Motor neuron (in vitro differentiated cells): ENCODE results near the gene SLC25A17. TPM values are rescaled to one million over a fixed set of nuclear protein-coding genes. Genes with fewer than 3 reads are reported as not detected.
"Not testable (repeated sequence)": the region's sequence is repeated elsewhere in the genome, so short reads cannot be mapped to it uniquely, and the experiment has no call there.

Source experiments
- ATAC-seq, 8 experiments: fragments of 200-7000 bp; cut with Tn5 transposase; replicated peaks in 6 of 8; 2 replicates each; pipeline ENCODE4 v1.8.0; 2021; ENCODE audit warnings: mild to moderate bottlenecking in 8 of 8, moderate library complexity in 8 of 8
- H3K27ac ChIP-seq, 2 donors: fragments of 250-450 bp; sonication (Bioruptor Pico); 2 replicates each; pipeline ENCODE4 v1.9.0; 2021; ENCODE audit warnings: antibody characterized with exemption in 2 of 2, mild to moderate bottlenecking in 2 of 2, moderate library complexity in 1 of 2
- H3K4me1 ChIP-seq, 2 donors: fragments of 250-450 bp; sonication (Bioruptor Pico); replicated peaks in 1 of 2; 2 replicates each; pipeline ENCODE4 v1.6.1; 2021; ENCODE audit warnings: antibody characterized with exemption in 2 of 2, mild to moderate bottlenecking in 2 of 2, moderate library complexity in 1 of 2
- H3K4me3 ChIP-seq, 5 donors: fragments of 250-450 bp; sonication (Bioruptor Pico); 2 replicates each; pipeline ENCODE4 v1.9.0; 2021; ENCODE audit warnings: antibody characterized with exemption in 5 of 5, mild to moderate bottlenecking in 5 of 5, moderate library complexity in 4 of 5
- WGBS, 10 experiments: fragments of 450-650 bp; shearing (Covaris generic); methylation state at CpG; one replicate each; pipeline ENCODE4 v1.0.0; 2022; 5-methylcytosine and 5-hydroxymethylcytosine counted together
- in situ Hi-C, 9 experiments: fragments of 400-800 bp; cut with MboI; loops; one replicate each; pipeline ENCODE4 v1.15.0; 2021; ENCODE audit warnings: low sequenced_read_pairs in 9 of 9, low pct_unique_long_range_greater_than_20kb in 2 of 9; ENCODE audit not compliant: unreplicated experiment in 9 of 9
- total RNA-seq, 8 experiments: library from RNA; unstranded; fragments of 300-600 nt; gene quantifications; 2 replicates each; pipeline versions ENCODE4 v1.2.3 to v1.2.4, GENCODE V29; 2022

SLC25A17 gene
- total RNA-seq, 8 experiments from 2014 or later: 11.6 to 25.9 (median 19.3) TPM

- H3K4me3 ChIP-seq: peak overlapping the region in 1 of 5 donors; percentile 82
- H3K4me1 ChIP-seq: peaks cover 0 to 47% of the 10 kb centered on the region in 2 donors
- 17 to 100% (median 77%) methylated on average over 1 of the region's 1 CpG; no CpG with 5 or more reads in 1 of the 10 experiments for WGBS, 10 experiments
- ATAC-seq: no peak
- H3K27ac ChIP-seq: no peak overlapping the region
- in situ Hi-C loops: loop anchor here in 1 of 9 experiments (25.0 kb wide), 1 partner anchor 91 kb away; no protein-coding TSS in a partner anchor
Measured at GRCh38 chr22:40853333-40853732, 34.2 kb upstream of the SLC25A17 start.

DNA sequence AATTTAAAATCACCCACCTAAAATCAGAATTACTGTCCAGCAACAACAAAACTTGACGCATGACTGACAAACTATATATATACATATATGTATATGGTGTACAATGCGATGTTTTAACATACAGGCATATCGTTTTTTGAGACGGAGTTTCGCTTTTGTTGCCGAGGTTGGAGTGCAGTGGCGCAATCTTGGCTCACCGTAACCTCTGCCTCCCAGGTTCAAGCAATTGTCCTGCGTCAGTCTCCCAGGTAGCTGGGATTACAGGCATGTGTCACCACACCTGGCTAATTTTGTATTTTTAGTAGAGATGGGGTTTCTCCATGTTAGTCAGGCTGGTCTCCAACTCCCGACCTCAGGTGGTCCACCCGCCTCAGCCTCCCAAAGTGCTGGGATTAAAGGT, 26.7 kb upstream of the SLC25A17 start:
- ATAC-seq, H3K27ac ChIP-seq, H3K4me3 ChIP-seq, H3K4me1 ChIP-seq: not testable (repeated sequence)
- WGBS, 10 experiments: 76 to 100% (median 98%) methylated on average over 1 to 9 of the region's 11 CpGs; no CpG with 5 or more reads in 2 of the 10 experiments
- in situ Hi-C loops: loop anchor here in 2 of 9 experiments (25.0 kb wide), 2 partner anchors 291 to 316 kb away; no protein-coding TSS in a partner anchor

- in situ Hi-C loops: loop anchor here in 2 of 9 experiments (25.0 kb wide), 2 partner anchors 292 to 317 kb away; no protein-coding TSS in a partner anchor
Measured at GRCh38 chr22:40844951-40845350, 25.8 kb upstream of the SLC25A17 start.

GRCh38 chr22:40838486-40838885, 19.3 kb upstream of the SLC25A17 start:
- in situ Hi-C loops: loop anchor here in 2 of 9 experiments (25.0 kb wide), 2 partner anchors 299 to 324 kb away; no protein-coding TSS in a partner anchor
- Histone ChIP-seq H3K27ac (no peak overlapping the region), H3K4me1 (no peaks in the 10 kb centered on the region), H3K4me3 (no peak overlapping the region)
- no peak for ATAC-seq
- 83 to 100% (median 98%) methylated on average over 2 to 3 of the region's 3 CpGs for WGBS, 10 experiments

More at GRCh38 chr22:40844951-40845350, 25.8 kb upstream of the SLC25A17 start:
- ATAC-seq: no peak
- H3K4me3 ChIP-seq: no peak overlapping the region
- 82 to 100% (median 100%) methylated on average over 2 to 3 of the region's 3 CpGs; no CpG with 5 or more reads in 1 of the 10 experiments for WGBS, 10 experiments
- no peaks in the 10 kb centered on the region for H3K4me1 ChIP-seq
- H3K27ac ChIP-seq: no peak overlapping the region

DNA sequence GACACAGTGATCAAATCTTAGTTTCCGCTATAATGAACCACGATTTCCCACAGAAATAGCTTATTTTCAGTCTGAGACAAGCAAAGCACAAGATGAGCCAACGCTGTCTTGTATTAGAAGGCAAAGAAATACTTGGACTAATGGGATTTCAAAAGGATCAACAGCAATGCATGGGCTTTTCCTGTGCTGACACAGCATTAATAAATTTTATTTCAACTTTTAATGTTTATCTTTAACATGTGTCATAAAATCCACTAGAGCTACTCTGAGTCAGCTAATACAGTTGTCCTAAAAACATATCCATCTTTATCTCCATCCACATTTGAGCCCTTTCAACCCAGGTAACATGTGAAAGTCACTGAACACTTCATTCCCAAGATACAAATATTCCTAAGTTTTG, 15.5 kb upstream of the SLC25A17 start:
- 91 to 100% (median 97%) methylated on average over 2 to 3 of the region's 3 CpGs for WGBS, 10 experiments
- no peak for ATAC-seq
- Histone ChIP-seq H3K4me1 (no peaks in the 10 kb centered on the region), H3K27ac (no peak overlapping the region), H3K4me3 (no peak overlapping the region)
- in situ Hi-C loops: loop anchor here in 2 of 9 experiments (25.0 kb wide), 2 partner anchors 303 to 328 kb away; no protein-coding TSS in a partner anchor

DNA sequence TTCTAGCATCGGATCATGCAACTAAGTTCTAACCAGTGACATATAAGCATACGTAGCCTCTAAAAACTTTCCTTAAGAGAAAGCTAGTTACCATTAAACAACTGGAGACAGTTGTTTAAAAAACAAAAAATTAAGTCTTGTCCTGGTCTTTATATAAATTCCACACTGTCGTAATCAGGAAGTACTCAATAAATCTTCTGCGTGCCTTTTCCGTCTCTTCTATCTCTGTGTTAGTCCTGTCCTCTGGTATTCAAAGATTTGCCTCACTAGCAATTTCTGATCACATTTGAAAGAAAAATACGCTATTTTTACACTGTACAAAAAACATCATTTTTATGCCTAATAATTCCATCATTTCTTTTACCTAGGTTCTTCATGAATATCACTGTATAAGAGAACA, 10.0 kb upstream of the SLC25A17 start:
- in situ Hi-C loops: loop anchor here in 2 of 9 experiments (25.0 kb wide), 2 partner anchors 308 to 333 kb away; no protein-coding TSS in a partner anchor
- 86 to 100% (median 98%) methylated on average over 4 to 6 of the region's 6 CpGs for WGBS, 10 experiments
- H3K4me1 ChIP-seq: no peaks in the 10 kb centered on the region
- ATAC-seq: no peak
- no peak overlapping the region for H3K4me3 ChIP-seq
- no peak overlapping the region for H3K27ac ChIP-seq

DNA sequence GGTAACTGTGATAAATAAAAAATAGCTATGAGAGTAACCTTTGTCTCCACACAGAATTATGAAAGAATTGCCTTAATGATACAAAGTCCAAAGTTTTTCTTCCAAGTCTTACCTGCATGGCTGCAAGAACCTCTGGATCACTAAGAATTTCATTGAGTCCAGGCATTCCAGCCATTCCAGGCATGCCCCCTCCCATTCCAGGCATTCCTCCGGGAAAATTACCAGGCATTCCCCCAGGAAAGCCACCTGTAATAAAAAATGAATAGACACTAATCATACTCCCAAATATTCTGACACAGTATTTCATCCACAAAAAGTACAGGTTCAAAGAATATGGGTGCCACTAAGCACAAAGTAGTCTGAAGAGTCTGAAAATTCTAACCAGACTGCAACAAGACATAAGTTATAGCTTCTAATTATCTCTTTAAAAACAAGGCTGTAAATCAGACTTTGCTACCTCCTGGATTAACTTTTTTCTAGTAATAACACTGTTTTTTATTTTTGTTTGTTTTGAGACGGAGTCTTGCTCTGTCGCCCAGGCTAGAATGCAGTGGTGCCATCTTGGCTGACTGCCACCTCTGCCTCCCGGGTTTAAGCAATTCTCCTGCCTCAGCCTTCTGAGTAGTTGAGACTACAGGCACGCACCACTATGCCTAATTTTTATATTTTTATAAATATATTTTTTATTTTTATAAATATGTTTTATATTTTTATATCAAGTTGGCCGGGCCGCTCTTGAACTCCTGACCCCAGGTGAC, 8.0 kb upstream of the SLC25A17 start:
- in situ Hi-C loops: loop anchor here in 2 of 9 experiments (25.0 kb wide), 2 partner anchors 310 to 335 kb away; no protein-coding TSS in a partner anchor
- no peak for ATAC-seq
- 80 to 100% (median 91%) methylated on average over 1 to 7 of the region's 7 CpGs for WGBS, 10 experiments
- no peak overlapping the region for H3K4me3 ChIP-seq
- no peaks in the 10 kb centered on the region for H3K4me1 ChIP-seq
- no peak overlapping the region for H3K27ac ChIP-seq

DNA sequence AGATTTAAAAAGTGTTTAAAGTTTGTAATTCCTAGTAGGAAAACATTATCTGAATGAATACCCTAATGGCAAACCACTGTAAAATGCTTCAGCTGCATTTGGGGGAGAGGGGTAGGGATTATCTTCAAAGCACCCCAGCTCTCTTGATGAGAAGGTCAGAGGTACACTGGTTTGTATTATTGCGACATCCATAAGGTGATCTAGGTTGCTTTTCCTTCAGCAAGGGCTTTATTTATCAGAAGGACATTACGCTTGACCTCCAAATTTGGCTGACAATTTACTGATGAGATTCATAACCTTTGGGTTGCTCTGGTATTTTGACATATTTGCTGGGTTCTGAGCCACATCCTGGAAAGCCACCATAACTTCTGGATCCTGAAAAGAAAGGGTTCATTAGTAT, 7.1 kb upstream of the SLC25A17 start:
- H3K4me3 ChIP-seq, H3K4me1 ChIP-seq, H3K27ac ChIP-seq, ATAC-seq: not testable (repeated sequence)
- in situ Hi-C loops: loop anchor here in 2 of 9 experiments (25.0 kb wide), 2 partner anchors 311 to 336 kb away; no protein-coding TSS in a partner anchor
- WGBS, 10 experiments: no CpG with 5 or more reads among the region's 2 CpGs

GRCh38 chr22:40823426-40823825, 4.3 kb upstream of the SLC25A17 start:
- Histone ChIP-seq H3K4me3 (no peak overlapping the region), H3K4me1 (peaks cover 0 to under 1% of the 10 kb centered on the region in 2 donors), H3K27ac (no peak overlapping the region)
- WGBS, 10 experiments: 43 to 100% (median 100%) methylated on average over 1 of the region's 1 CpG; no CpG with 5 or more reads in 4 of the 10 experiments
- in situ Hi-C loops: no loop called here
- ATAC-seq: no peak

DNA sequence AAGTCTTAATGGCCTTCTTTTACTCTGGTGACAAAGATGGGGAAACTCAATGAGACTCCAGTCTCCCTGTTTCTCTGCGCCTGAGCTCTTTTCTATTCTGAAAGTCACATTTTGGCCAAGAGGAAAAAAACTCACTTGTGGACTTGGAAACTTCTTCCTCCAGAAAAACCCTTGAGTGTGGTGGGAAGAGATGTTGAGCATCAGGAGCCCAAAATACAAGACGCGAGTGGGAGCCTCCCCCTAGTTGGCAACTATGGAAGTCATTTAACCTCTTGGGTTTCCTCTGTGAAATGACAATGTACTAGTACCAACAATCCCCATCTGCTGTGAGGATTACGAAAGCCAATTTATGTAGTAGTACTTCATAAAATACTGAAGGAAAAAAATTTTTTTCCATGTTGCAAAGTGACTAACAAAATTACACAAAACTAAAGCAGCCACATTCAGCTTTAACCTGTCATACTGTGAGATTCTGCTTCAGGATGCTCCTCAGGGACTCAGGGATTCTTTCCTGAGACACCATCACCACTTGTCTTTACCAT, 524 bp upstream of the SLC25A17 start:
- H3K27ac ChIP-seq: peak overlapping the region in 1 of 2 donors; percentile 74
- 0 to 83% (median 14%) methylated on average over 1 to 4 of the region's 4 CpGs; no CpG with 5 or more reads in 3 of the 10 experiments for WGBS, 10 experiments
- peak overlapping the region; percentile 67 to 98 (median 96) for H3K4me3 ChIP-seq
- peaks cover 6 to 7% of the 10 kb centered on the region in 2 donors for H3K4me1 ChIP-seq
- ATAC-seq: peak in 6 of 8 experiments; percentile 1 to 27 (median 16)
- in situ Hi-C loops: no loop called here

DNA sequence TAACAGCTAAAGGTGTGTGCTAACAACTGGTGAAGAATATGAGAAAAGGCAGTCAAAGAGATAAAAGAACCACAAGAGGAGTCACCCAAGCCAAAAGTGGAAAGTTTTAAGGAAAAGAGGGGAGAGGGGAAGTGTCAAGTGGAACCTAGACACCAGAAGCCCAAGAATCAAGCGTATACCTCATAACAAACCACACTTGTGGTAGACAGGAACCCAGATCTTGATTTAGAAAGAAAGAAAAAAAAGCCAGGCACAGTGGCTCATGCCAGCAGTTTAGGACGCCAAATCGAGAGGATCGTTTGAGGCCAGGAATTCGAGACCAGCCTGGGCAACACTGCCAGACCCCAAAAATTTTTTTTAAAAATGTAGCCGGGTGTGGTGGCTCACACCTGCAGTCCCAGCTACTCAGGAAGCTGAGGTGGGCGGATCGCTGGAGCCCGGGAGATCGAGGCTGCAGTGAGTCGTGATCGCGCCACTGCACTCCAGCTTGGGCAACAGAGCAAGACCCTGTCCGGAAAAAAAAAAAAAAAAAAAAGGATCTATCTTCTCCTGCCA, 877 bp downstream of the SLC25A17 start:
- no peak for ATAC-seq
- peaks cover 6 to 7% of the 10 kb centered on the region in 2 donors for H3K4me1 ChIP-seq
- 0 to 89% (median 47%) methylated on average over 3 to 11 of the region's 14 CpGs for WGBS, 10 experiments
- peak overlapping the region; percentile 67 to 98 (median 96) for H3K4me3 ChIP-seq
- H3K27ac ChIP-seq: no peak overlapping the region
- in situ Hi-C loops: no loop called here

DNA sequence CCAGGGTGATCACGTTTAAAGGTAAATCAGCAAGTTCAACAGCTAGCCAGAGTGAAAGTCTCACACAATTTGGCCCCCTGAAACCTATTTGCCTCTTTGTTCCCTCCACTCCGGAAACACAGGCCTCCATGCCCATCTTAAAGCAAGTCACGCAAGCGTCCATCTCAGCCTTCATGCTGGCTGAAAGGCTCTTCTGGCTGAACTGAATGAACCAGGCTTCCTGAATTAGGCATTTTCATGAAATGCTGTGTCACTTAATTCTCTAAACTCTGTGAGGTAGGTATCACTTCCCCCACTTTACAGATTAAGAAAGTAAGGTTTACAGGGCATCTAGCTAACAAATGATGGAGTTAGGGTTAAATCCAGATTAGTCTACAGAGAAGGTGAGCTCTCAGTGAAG, 1.4 kb downstream of the SLC25A17 start:
- 60 to 93% (median 89%) methylated on average over 1 to 3 of the region's 4 CpGs; no CpG with 5 or more reads in 5 of the 10 experiments for WGBS, 10 experiments
- no peak for ATAC-seq

DNA sequence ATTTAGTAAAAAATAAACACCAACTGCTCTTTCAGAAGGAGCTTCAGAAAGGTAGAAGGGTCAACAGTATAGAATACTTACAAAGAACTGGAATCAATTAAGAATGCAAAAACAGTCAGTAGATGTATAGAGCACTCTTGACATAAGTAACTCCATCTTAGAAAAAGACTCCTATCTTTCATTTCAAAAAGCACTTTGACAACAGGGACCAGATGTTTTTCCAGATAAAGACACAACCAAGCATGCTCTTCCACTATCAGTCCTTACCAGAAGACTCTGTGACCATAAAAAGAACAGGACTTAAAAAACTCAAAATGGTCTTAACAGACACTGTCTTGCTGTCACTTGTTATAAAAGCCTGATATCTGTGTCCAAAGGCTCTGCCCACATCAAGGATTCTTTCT, 5.2 kb downstream of the SLC25A17 start:
- Histone ChIP-seq H3K4me1 (peaks cover 6 to 7% of the 10 kb centered on the region in 2 donors), H3K4me3 (no peak overlapping the region), H3K27ac (no peak overlapping the region)
- ATAC-seq: no peak
- in situ Hi-C loops: no loop called here

More for the DNA sequence above, 1.4 kb downstream of the SLC25A17 start:
- peaks cover 6 to 7% of the 10 kb centered on the region in 2 donors for H3K4me1 ChIP-seq
- H3K4me3 ChIP-seq: no peak overlapping the region
- no peak overlapping the region for H3K27ac ChIP-seq
- in situ Hi-C loops: no loop called here
